SK-N-SH (cell line): ENCODE data around the gene DEFB119. TPM values are rescaled to one million over a fixed set of nuclear protein-coding genes. Genes with fewer than 3 reads are reported as not detected.

Source experiments
- CTCF ChIA-PET: fragments of 300-600, 350-600 bp; formaldehyde crosslinking; extraction: SDS; loops from one replicate; lab custom pipeline; 2021; lab: Yijun Ruan, JAX
- POLR2A ChIA-PET: fragments of 350-600 bp; sonication (Branson Sonifier 250); formaldehyde crosslinking; extraction: SDS; loops from one replicate; lab custom pipeline; 2020; ENCODE audit warnings: antibody characterized with exemption, inconsistent platforms; lab: Yijun Ruan, JAX
- DNase-seq: peaks from one replicate; pipeline ENCODE4 v3.0.0; 2012
- H2AFZ ChIP-seq: fragments of 200-600 bp; sonication (generic); 2 replicates; pipeline ENCODE4 v1.8.1; 2016; ENCODE audit warnings: antibody characterized with exemption, mild to moderate bottlenecking, low read depth
- H3F3A ChIP-seq: fragments of 200-600 bp; sonication (generic); replicated peaks from 2 replicates; pipeline ENCODE3; 2016; ENCODE audit warnings: antibody characterized with exemption, mild to moderate bottlenecking; ENCODE audit not compliant: insufficient read depth
- H3K27ac ChIP-seq, 2 experiments: fragments of 200-500 bp in 1 of 2; fragments of 200-600 bp in 1 of 2; sonication (Bioruptor generic) in 1 of 2; sonication (generic), shearing (Covaris generic) in 1 of 2; 2 replicates each; pipeline versions ENCODE4 v1.5.1 to v1.6.1; 2014 to 2016; ENCODE audit warnings: low read depth in 2 of 2, inconsistent platforms in 1 of 2, low read length in 1 of 2, mild to moderate bottlenecking in 1 of 2, mixed read lengths in 1 of 2
- H3K27me3 ChIP-seq: fragments of 200-600 bp; sonication (generic), shearing (Covaris generic); 2 replicates; pipeline ENCODE4 v1.6.1; 2016; ENCODE audit warnings: mixed run types; ENCODE audit not compliant: insufficient read depth
- H3K36me3 ChIP-seq, 2 experiments: fragments of 200-500 bp in 1 of 2; fragments of 200-600 bp in 1 of 2; sonication (Bioruptor generic) in 1 of 2; sonication (generic) in 1 of 2; replicated peaks in 1 of 2; 2 replicates each; pipeline versions ENCODE3 to v1.5.1; 2014 to 2016; ENCODE audit warnings: low read length in 1 of 2, mild to moderate bottlenecking in 1 of 2; ENCODE audit not compliant: insufficient read depth in 2 of 2, control insufficient read depth in 1 of 2
- H3K4me1 ChIP-seq, 2 experiments: fragments of 200-500 bp in 1 of 2; fragments of 200-600 bp in 1 of 2; sonication (Bioruptor generic) in 1 of 2; sonication (generic), shearing (Covaris generic) in 1 of 2; 2 replicates each; pipeline versions ENCODE4 v1.5.1 to v1.6.1; 2014 to 2016; ENCODE audit warnings: low read depth in 1 of 2, low read length in 1 of 2, mixed run types in 1 of 2; ENCODE audit not compliant: insufficient read depth in 2 of 2, control insufficient read depth in 1 of 2
- H3K4me2 ChIP-seq: fragments of 200-600 bp; sonication (generic), shearing (Covaris generic); 2 replicates; pipeline ENCODE4 v1.6.1; 2017; ENCODE audit warnings: mixed run types
- H3K4me3 ChIP-seq, 2 experiments: fragments of 200-500 bp in 1 of 2; fragments of 200-600 bp in 1 of 2; sonication (Bioruptor generic) in 1 of 2; sonication (generic), shearing (Covaris generic) in 1 of 2; 2 replicates each; pipeline versions ENCODE4 v1.5.1 to v1.8.1; 2014 to 2016; ENCODE audit warnings: low read depth in 2 of 2, inconsistent platforms in 1 of 2, low read length in 1 of 2, mild to moderate bottlenecking in 1 of 2, mixed read lengths in 1 of 2, moderate library complexity in 1 of 2
- H3K79me2 ChIP-seq: fragments of 200-600 bp; sonication (generic); 2 replicates; pipeline ENCODE4 v1.8.1; 2017; ENCODE audit warnings: mild to moderate bottlenecking; ENCODE audit not compliant: insufficient read depth
- H3K9ac ChIP-seq: fragments of 200-600 bp; sonication (generic); 2 replicates; pipeline ENCODE4 v1.6.1; 2017; ENCODE audit warnings: mixed run types
- H3K9me2 ChIP-seq: fragments of 200-600 bp; sonication (generic); 2 replicates; pipeline ENCODE4 v1.6.1; 2017; ENCODE audit warnings: mixed run types
- H3K9me3 ChIP-seq: fragments of 200-600 bp; sonication (generic); 2 replicates; pipeline ENCODE4 v1.6.1; 2017; ENCODE audit warnings: mixed run types, mild to moderate bottlenecking, moderate library complexity
- H4K20me1 ChIP-seq: fragments of 200-600 bp; sonication (generic); 2 replicates; pipeline ENCODE4 v1.6.1; 2017; ENCODE audit warnings: mild to moderate bottlenecking, mixed run types; ENCODE audit not compliant: insufficient read depth
- FOSL2 ChIP-seq: IDR thresholded peaks from 2 replicates; pipeline ENCODE4 v1.4.0; 2012; ENCODE audit warnings: low read depth, mild to moderate bottlenecking, moderate library complexity, borderline replicate concordance
- JUND ChIP-seq: IDR thresholded peaks from 2 replicates; pipeline ENCODE4 v1.4.0; 2012
- MEF2A ChIP-seq: IDR thresholded peaks from 2 replicates; pipeline ENCODE4 v1.4.0; 2012; ENCODE audit warnings: low read depth, borderline replicate concordance
- NRF1 ChIP-seq: IDR thresholded peaks from 2 replicates; pipeline ENCODE4 v1.6.1; 2012; ENCODE audit warnings: low read depth, mild to moderate bottlenecking, low read length
- POLR2AphosphoS5 ChIP-seq: IDR thresholded peaks from 2 replicates; pipeline ENCODE4 v1.6.1; 2012; ENCODE audit warnings: low read depth, low read length
- RAD21 ChIP-seq: IDR thresholded peaks from 2 replicates; pipeline ENCODE4 v1.6.1; 2012; ENCODE audit warnings: mild to moderate bottlenecking, low read length
- RCOR1 ChIP-seq: fragments of 150-350 bp; IDR thresholded peaks from 2 replicates; pipeline ENCODE4 v1.6.1; 2017; ENCODE audit warnings: antibody characterized with exemption, low read length
- SIN3A ChIP-seq: IDR thresholded peaks from 2 replicates; pipeline ENCODE4 v1.6.1; 2012; ENCODE audit warnings: low read depth, mild to moderate bottlenecking, low read length, moderate library complexity, borderline replicate concordance
- SMC3 ChIP-seq: IDR thresholded peaks from 2 replicates; pipeline ENCODE4 v1.6.1; 2012; ENCODE audit warnings: low read depth, low read length, improper control_type of control experiment
- TEAD4 ChIP-seq: IDR thresholded peaks from 2 replicates; pipeline ENCODE4 v1.4.0; 2012; ENCODE audit warnings: mild to moderate bottlenecking, borderline replicate concordance; ENCODE audit not compliant: insufficient read depth
- polyA plus RNA-seq, 3 experiments: library from polyadenylated mRNA; depleted of rRNA; stranded (reverse); fragments of >200 nt; gene quantifications; 2 replicates each; pipeline ENCODE4 v1.2.3, GENCODE V29; 2012
- small RNA-seq, 7 experiments: library from RNA; depleted of rRNA; stranded (forward); fragments of <200 nt; gene quantifications; one replicate each; pipeline ENCODE3, GENCODE V24; 2012
- TF ChIP-seq, protein P1 (sequence below): IDR thresholded peaks from 2 replicates; pipeline ENCODE4; 2012

Gene DEFB119
- polyA plus RNA-seq, 1 of the 3 experiments (the other 2 are of a cell fraction): not detected

DNA sequence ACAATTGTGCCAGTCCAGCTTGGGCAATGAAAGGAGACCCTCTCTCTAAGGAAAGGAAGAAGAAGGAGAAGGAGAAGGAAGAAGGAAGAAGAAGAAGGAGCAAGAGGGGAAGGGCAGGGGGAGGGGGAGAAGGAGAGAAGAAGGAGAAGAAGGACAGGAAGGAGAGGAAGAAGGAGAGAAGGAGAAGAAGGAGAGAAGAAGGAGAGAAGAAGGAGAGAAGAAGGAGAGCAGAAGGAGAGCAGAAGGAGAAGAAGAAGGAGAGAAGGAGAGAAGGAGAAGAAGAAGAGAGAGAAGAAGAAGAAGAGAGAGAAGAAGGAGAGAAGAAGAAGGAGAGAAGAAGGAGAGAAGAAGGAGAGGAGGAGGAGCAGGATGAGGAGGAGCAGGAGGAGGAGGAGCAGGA is 59.5 kb downstream of the DEFB119 start:
- no peak overlapping the region for H3K27ac ChIP-seq
- no peaks in the 10 kb centered on the region for H3K9me3 ChIP-seq
- H3K9ac ChIP-seq: no peak overlapping the region
- H3K36me3 ChIP-seq: no peaks in the 10 kb centered on the region
- POLR2A ChIA-PET: no interaction called here
- H3K79me2 ChIP-seq: no peaks in the 10 kb centered on the region
- no peak overlapping the region for H2AFZ ChIP-seq
- H4K20me1 ChIP-seq: no peaks in the 10 kb centered on the region
- TF ChIP-seq TEAD4 (no peak), RAD21 (no peak), MEF2A (no peak), SIN3A (no peak), RCOR1 (no peak), JUND (no peak), FOSL2 (no peak), NRF1 (no peak), SMC3 (no peak), POLR2AphosphoS5 (no peak)
- TF ChIP-seq, protein P1, sequence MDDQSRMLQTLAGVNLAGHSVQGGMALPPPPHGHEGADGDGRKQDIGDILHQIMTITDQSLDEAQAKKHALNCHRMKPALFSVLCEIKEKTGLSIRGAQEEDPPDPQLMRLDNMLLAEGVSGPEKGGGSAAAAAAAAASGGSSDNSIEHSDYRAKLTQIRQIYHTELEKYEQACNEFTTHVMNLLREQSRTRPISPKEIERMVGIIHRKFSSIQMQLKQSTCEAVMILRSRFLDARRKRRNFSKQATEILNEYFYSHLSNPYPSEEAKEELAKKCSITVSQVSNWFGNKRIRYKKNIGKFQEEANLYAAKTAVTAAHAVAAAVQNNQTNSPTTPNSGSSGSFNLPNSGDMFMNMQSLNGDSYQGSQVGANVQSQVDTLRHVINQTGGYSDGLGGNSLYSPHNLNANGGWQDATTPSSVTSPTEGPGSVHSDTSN: no peak
- no peaks in the 10 kb centered on the region for H3K27me3 ChIP-seq
- H3F3A ChIP-seq: no peaks in the 10 kb centered on the region
- no peak overlapping the region for H3K4me2 ChIP-seq
- H3K4me1 ChIP-seq: no peaks in the 10 kb centered on the region
- H3K9me2 ChIP-seq: no peaks in the 10 kb centered on the region
- no peak overlapping the region for H3K4me3 ChIP-seq
- CTCF ChIA-PET: no interaction called here
- DNase-seq: no peak

Small RNA genes within 50 kb of the gene (small RNA-seq; reads per million reads assigned to genes)
- gene DEFB117 (0 reads per million in 7 experiments), gene RF00561 (0 reads per million in 7 experiments), gene RNA5SP480 (0 reads per million in 7 experiments)

Other genes with a start within 250 kb of the DEFB119 start
- not detected in 2 replicates for gene DEFB115, start 132.9 kb downstream of the DEFB119 start, polyA plus RNA-seq (2012; rRNA removed)
- not detected in 2 replicates for gene DEFB116, start 82.0 kb downstream of the DEFB119 start, polyA plus RNA-seq (2012; rRNA removed)
- not detected in 2 replicates for gene DEFB118, start 22.0 kb downstream of the DEFB119 start, polyA plus RNA-seq (2012; rRNA removed)
- not detected in 2 replicates for gene DEFB121, start 15.6 kb upstream of the DEFB119 start, polyA plus RNA-seq (2012; rRNA removed)
- gene DEFB123, start 50.0 kb upstream of the DEFB119 start, polyA plus RNA-seq (2012; rRNA removed): not detected in 2 replicates
- gene DEFB124, start 84.5 kb upstream of the DEFB119 start, polyA plus RNA-seq (2012; rRNA removed): 0.26 and 0.49 TPM in 2 replicates
- 6.1 and 7.1 TPM in 2 replicates for gene REM1, start 84.7 kb upstream of the DEFB119 start, polyA plus RNA-seq (2012; rRNA removed)
- gene HM13, start 123.9 kb upstream of the DEFB119 start, polyA plus RNA-seq (2012; rRNA removed): 160 and 176 TPM in 2 replicates
- gene ID1, start 214.7 kb upstream of the DEFB119 start, polyA plus RNA-seq (2012; rRNA removed): 324 and 493 TPM in 2 replicates
- gene COX4I2, start 247.3 kb upstream of the DEFB119 start, polyA plus RNA-seq (2012; rRNA removed): 0.21 TPM in 1 of 2 replicates, not detected in the other